RWPE2 (cell line): Measurements from ENCODE around the gene TEX22.

ENCODE experiments used
- ATAC-seq: fragments of 200-7000 bp; cut with Tn5 transposase; 3 replicates; pipeline ENCODE4 v1.9.1; 2021; ENCODE audit warnings: low read depth
- DNase-seq: peaks from one replicate; pipeline ENCODE4 v3.0.0-alpha.2; 2020; ENCODE audit warnings: low spot score
- H3K27ac ChIP-seq: fragments of 450-650 bp; 2 replicates; pipeline ENCODE4 v1.5.1; 2017; ENCODE audit warnings: mild to moderate bottlenecking; ENCODE audit not compliant: poor library complexity, severe bottlenecking
- H3K27me3 ChIP-seq: fragments of 250-450 bp; sonication (Bioruptor Pico); 2 replicates; pipeline ENCODE4 v1.5.1; 2021; ENCODE audit warnings: mild to moderate bottlenecking, moderate library complexity; ENCODE audit not compliant: insufficient read depth, poor library complexity, severe bottlenecking
- H3K36me3 ChIP-seq: fragments of 250-450 bp; sonication (Bioruptor Pico); 2 replicates; pipeline ENCODE4 v1.5.1; 2020; ENCODE audit warnings: low read depth, mild to moderate bottlenecking, moderate library complexity
- H3K4me1 ChIP-seq: fragments of 250-450 bp; sonication (Bioruptor Pico); 2 replicates; pipeline ENCODE4 v1.5.1; 2021; ENCODE audit warnings: mild to moderate bottlenecking, moderate library complexity; ENCODE audit not compliant: insufficient read depth, poor library complexity, severe bottlenecking
- H3K4me3 ChIP-seq: fragments of 250-450 bp; sonication (Bioruptor Pico); 2 replicates; pipeline ENCODE4 v1.5.1; 2021; ENCODE audit warnings: mild to moderate bottlenecking, moderate library complexity; ENCODE audit not compliant: severe bottlenecking
- H3K9me3 ChIP-seq: fragments of 250-450 bp; sonication (Bioruptor Pico); 2 replicates; pipeline ENCODE4 v1.5.1; 2021; ENCODE audit warnings: mild to moderate bottlenecking, moderate library complexity; ENCODE audit not compliant: severe bottlenecking
- CTCF ChIP-seq: fragments of 450-650 bp; IDR thresholded peaks from one replicate; pipeline ENCODE4 v1.5.1; 2017; ENCODE audit warnings: mild to moderate bottlenecking, moderate library complexity; ENCODE audit not compliant: poor library complexity, severe bottlenecking

The TEX22 gene

GRCh38 chr14:105387530-105387922 lies 10.8 kb upstream of the TEX22 start:
- H3K36me3 ChIP-seq: peaks cover 13% of the 10 kb centered on the region

GRCh38 chr14:105388110-105388951 lies 10.0 kb upstream of the TEX22 start:
- no peak for TF ChIP-seq CTCF
- Histone ChIP-seq H3K27me3 (no peaks in the 10 kb centered on the region), H3K9me3 (no peaks in the 10 kb centered on the region), H3K27ac (no peak overlapping the region), H3K4me1 (no peaks in the 10 kb centered on the region), H3K4me3 (no peak overlapping the region), H3K36me3 (peaks cover 8% of the 10 kb centered on the region)
- ATAC-seq: peak; percentile 8; the same call in 2 of the 3 replicates
- DNase-seq: peak; percentile 68

More at GRCh38 chr14:105387530-105387922, 10.8 kb upstream of the TEX22 start:
- peak; percentile 71 for DNase-seq
- ATAC-seq: no peak
- Histone ChIP-seq H3K4me1 (no peaks in the 10 kb centered on the region), H3K9me3 (no peaks in the 10 kb centered on the region), H3K4me3 (no peak overlapping the region), H3K27me3 (no peaks in the 10 kb centered on the region), H3K27ac (no peak overlapping the region)
- no peak for TF ChIP-seq CTCF

- TF ChIP-seq CTCF: no peak
- Histone ChIP-seq H3K27me3 (no peaks in the 10 kb centered on the region), H3K9me3 (no peaks in the 10 kb centered on the region), H3K36me3 (peaks cover 2% of the 10 kb centered on the region), H3K4me1 (no peaks in the 10 kb centered on the region), H3K4me3 (no peak overlapping the region), H3K27ac (no peak overlapping the region)
- DNase-seq: no peak
- peak; percentile 9; the same call in 2 of the 3 replicates for ATAC-seq
Observed at GRCh38 chr14:105388976-105389375, 9.4 kb upstream of the TEX22 start.

- Histone ChIP-seq H3K27ac (no peak overlapping the region), H3K36me3 (no peaks in the 10 kb centered on the region; the same call in 1 of the 2 replicates), H3K4me3 (no peak overlapping the region), H3K4me1 (no peaks in the 10 kb centered on the region), H3K9me3 (no peaks in the 10 kb centered on the region), H3K27me3 (no peaks in the 10 kb centered on the region)
- TF ChIP-seq CTCF: no peak
- ATAC-seq (no peak; the same call in 2 of the 3 replicates), DNase-seq (peak; percentile 68)
Observed at GRCh38 chr14:105389534-105389933, 8.8 kb upstream of the TEX22 start.
